HCT116 (cell line): ENCODE results near the gene RBM44.

Experiments
- CEBPB ChIP-seq: IDR thresholded peaks from 2 replicates; pipeline ENCODE4 v1.6.1; 2012; ENCODE audit warnings: low read depth
- CTCF ChIP-seq, 3 experiments: fragments of 200-600 bp in 1 of 3; sonication (generic) in 1 of 3; IDR thresholded peaks in 2 of 3; conservative IDR thresholded peaks in 1 of 3; 2 replicates each; pipeline ENCODE4 v1.5.1; 2012 to 2017; ENCODE audit warnings: low read depth in 2 of 3, low read length in 2 of 3, antibody characterized with exemption in 1 of 3, borderline replicate concordance in 1 of 3, control low read depth in 1 of 3, mild to moderate bottlenecking in 1 of 3, mixed read lengths in 1 of 3, mixed run types in 1 of 3, moderate library complexity in 1 of 3; ENCODE audit not compliant: insufficient read depth in 1 of 3
- ELF1 ChIP-seq: IDR thresholded peaks from 2 replicates; pipeline ENCODE4 v1.6.1; 2012; ENCODE audit warnings: low read depth, borderline replicate concordance
- POLR2A ChIP-seq: IDR thresholded peaks from 2 replicates; pipeline ENCODE4 v1.7.0; 2011; ENCODE audit warnings: borderline replicate concordance; ENCODE audit not compliant: insufficient read depth, insufficient read length; ENCODE audit errors: extremely low read depth
- YY1 ChIP-seq: IDR thresholded peaks from 2 replicates; pipeline ENCODE4 v1.6.1; 2011; ENCODE audit warnings: low read length, low read depth, moderate library complexity, mild to moderate bottlenecking; ENCODE audit not compliant: insufficient replicate concordance; ENCODE audit errors: extremely low read depth
- ZNF274 ChIP-seq: fragments of 200-500 bp; sonication (Bioruptor generic); IDR thresholded peaks from 2 replicates; pipeline ENCODE4 v1.6.1; 2014; ENCODE audit warnings: mild to moderate bottlenecking, low read depth, low read length, inconsistent platforms

GRCh38 chr2:237752761-237753165 is 45.8 kb upstream of the RBM44 start:
- TF ChIP-seq YY1 (no peak), CEBPB (no peak), ELF1 (no peak), ZNF274 (no peak), POLR2A (no peak), CTCF (IDR thresholded peaks at IDR 0.05 in 2 of 3, conservative IDR thresholded peaks at IDR 0.05 in 1 of 3; ENCODE audit: borderline replicate concordance in 1 of 3, insufficient read depth in 1 of 3, low read depth in 2 of 3, low read length in 2 of 3) (no peak)
